Astrocyte of the hippocampus (primary cell): Measurements from ENCODE around the gene TCF7.

Source experiments
- DNase-seq: peaks from one replicate; pipeline ENCODE4 v3.0.0; 2011; ENCODE audit warnings: low read depth, low spot score

Gene TCF7

DNA sequence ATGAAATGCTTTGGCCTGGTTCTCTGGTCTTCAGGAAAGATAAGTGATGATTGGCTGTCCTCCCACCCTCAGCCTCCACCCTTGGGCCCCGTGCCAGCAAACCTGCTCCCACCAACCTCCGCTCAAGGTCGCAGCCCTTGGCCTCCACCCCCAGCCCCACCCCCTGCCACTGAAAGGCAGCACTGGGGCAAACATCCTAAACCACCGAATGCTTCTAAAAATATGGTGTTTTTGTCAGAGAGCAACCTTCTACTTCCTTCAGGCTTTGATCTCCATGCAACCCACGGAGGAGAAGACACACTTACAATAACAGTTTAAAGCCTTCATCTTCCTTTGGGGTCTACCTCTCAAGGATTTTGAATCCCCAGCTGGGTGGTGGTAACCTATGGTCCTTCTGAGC is 24.0 kb upstream of the TCF7 start:
- no peak for DNase-seq

DNA sequence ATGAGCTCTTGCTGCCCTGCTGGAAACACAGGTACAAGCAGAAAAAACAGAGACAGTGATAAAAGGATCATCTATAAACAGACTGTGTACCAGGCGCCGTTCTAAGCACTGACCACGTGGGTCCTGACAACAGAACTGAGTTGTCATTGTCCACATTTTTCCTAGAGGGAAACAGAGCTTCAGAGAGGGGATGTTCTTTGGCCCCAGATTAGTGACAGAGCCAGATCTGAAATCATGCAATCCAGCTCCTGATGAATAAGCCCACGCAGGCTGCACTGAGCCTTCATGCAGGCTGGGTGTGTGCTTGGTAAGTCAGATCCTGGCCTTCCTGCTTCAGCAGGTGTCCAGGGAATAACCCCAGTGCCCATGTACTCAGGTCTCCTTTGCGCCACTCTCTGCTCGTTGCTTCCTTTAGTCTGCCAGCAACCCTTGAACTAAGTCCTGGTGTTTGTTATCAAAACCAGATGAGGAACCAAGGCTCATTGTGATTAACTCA is 22.8 kb upstream of the TCF7 start:
- DNase-seq: no peak

DNA sequence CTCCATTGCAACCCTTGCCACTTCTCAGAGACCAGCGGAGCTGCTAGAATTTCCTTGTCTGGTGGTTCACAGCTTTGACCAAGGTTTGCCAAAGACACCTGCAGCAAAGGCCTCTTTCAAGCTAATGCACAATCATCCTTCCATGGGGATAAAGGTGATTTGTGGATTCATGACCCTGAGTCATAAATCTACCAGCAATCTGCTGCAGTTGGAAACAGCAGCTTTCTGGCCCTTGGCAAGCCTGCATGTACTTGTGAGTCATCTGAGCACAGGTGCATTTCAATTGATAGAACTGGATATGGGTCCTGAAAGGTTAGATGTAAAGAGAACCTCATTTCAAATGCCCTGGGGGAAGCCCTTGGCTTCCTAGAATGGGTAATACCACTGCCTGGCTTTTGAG is 21.6 kb upstream of the TCF7 start:
- DNase-seq: peak; percentile 49

DNA sequence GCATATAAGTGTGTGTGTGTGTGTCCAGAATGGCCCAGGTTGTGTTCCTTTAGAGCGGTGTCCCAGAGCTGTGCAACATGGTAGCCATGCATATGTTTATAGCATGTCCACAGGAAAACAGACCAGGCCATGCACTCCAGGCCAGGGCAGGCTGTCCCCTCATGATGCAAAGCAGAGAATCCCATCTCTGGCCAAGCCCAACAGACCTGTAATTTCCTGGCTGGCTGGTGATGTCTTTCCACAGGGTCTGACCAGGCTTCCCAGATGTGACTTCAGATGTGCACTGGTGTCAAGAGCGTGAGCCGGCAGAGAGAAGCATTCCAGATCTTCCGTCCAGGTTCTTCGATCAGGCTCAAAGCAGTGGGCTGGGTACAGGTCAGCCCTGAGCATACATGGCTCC is 21.1 kb upstream of the TCF7 start:
- no peak for DNase-seq

DNA sequence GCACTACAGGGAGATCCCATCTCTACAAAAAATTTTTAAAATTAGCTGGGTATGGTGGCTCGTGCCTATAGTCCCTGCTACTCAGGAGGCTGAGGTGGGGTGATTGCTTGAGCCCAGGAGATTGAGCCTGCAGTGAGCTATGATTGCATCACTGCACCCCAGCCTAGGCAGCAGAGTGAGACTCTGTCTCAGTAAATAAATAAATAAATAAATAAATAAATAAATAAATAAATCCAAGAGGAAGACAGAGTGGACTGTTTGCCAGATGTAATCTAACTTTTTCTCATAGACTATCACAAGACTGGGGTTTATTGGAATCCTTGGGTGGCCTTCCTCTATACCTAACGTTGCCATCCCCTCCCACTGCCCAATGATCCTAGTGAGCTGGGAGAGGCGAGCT is 19.2 kb upstream of the TCF7 start:
- no peak for DNase-seq

DNA sequence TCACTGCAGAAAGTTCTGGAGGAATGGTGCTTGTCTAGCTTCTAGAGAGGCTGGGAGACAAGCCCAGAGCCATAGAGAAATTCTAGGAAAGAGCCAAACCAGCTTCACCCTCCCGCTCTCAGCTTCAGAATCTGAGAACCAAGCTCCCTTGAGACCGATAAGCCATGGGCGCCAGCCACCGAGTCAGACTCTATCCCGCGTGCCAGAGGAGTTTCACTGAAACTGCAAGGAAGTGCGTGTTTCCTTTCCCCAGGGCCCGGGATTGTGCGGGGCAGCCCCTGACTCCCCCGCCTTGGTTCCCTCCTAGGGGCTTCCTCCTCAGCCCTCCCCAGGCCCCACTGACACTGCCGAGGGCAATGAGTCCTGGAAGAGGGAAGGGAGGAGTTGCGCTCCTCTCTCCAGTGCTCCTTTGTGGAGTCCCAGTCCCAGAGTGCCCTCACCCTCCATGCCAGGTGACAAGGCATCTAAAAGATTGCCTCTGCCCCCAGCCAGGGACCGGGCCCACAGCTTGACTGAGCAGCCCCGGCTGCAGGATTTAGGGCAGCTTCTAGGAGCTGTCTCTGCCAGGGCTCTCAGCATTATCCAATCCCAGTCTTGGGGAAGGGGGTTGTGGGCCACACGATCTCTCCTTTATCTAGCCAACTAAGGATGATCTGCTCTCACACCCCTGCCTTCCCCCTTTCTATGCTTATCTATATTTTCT is 18.4 kb upstream of the TCF7 start:
- DNase-seq: no peak

DNA sequence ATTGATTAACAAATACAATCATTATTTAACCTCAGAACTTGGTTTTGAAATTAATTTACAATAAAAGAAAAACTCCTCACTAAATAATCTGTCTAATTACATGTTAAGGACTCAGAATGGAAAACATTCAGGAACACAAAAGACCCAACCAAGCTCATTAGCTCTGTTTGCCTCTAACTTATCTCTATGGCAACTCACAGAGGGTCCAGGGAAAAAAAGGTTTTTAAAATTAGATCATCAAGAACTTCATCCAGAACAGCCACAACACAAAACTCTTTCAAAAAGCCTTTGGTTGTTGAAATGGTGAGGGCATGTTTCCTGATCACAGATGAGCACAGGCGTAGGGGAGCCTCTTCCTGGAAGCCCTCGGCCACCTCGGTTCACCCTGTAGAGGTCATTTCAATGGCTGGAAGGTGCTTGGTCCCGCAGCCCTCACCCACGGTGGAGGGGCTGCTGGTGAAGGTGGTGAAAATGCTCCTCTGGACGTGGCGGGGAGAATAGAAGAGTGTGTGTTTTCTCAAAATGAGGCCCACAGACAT is 17.2 kb upstream of the TCF7 start:
- DNase-seq: peak; percentile 86

DNA sequence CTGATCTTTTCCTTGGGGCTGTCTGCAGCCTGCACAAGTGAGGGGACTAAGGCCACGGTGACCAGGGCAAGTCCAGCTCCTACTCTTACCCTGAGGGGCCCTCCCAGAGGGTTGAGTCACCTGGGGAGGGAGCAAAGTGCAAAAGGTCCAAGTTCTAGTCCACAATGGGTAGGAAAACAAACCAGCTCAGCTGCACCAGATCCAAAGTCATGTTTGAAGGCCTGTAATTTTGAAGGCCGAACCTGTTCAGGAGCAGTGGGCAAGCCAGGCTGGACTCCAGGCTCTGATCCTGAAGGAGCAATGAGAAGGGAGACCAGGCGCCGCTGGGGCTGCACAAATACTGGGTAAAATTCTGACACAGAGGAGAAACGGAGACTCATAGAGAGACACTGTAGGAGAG is 15.8 kb upstream of the TCF7 start:
- no peak for DNase-seq

DNA sequence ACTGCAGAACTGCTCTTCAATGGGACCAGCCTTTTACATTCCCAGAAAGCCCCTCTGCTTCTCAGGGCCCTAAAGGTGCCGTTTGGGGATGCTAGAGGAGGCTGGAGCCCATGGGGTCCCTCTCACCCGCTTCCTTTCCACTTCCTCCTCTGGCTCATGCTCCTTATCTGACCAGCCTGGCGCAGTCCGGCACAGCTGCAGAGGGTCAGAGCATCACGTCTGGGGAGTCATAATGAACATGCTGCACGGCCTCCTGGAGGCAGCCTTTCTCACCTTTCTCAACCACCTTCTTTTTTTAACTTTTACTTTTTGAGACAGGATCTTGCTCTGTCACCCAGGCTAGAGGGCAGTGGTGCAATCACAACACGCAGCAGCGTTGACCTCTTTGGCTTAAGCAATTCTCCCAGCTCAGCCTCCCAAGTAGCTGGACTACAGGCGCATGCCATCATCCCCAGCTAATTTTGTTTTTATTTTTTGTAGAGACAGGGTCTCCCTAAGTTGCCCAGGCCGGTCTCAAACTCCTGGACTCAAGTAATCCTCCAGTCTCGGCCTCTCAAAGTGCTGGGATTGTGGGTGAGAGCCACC is 15.1 kb upstream of the TCF7 start:
- DNase-seq: no peak

DNA sequence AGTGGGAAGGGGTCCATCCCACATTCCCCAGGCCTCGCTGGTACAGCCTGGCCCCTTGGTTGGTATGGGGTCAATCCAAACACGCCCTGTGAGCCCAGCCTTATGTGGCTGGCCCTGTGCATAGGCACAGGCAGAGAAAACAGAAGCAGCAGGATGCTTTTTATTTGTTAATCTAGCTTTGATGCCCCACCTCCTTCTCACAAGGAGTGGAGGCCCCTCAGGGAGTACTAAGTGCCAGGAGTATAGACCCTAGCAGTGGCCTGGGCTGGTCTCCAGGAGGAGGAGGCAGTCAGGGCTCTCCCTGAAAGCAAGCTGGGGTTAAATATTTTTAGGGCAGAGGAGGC is 14.6 kb upstream of the TCF7 start:
- DNase-seq: no peak

DNA sequence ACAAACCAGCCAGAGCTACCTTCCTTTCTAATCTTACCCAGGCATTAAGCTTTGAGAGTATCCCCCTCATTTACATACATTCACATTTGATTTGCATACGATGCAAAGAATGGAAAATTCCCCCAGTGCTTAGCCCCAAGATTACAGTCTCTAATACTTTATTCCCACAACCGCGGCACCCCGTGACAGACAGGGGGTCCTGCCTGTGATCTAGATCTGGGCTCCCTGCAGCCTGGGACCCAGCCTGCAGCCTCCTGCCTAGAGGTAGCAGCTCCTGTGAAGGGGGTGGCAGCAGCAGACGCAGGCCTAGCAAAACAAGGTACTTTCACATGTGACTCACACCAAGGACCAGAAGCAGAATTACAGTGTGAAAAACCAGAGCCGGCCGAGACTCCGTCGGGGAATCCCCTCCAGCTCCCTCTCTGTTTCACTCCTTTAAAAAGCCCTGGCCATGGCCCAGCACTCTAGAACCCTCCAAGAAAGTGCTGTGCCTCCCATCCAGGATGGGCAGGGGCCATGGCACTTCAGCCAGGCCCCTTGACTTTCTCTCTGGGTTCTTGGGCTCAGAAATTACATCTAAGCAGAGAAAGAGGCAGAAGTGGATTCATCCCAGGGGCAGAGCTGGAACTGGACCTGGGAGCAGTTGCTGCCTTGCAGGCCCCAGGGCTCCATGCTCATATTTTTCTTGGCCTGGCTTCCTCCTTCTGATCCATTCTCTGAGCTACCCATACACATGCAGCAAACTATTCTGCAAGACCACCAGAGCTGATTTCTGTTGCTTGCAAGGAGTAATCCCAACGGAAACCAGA is 14.0 kb upstream of the TCF7 start:
- DNase-seq: peak; percentile 90

DNA sequence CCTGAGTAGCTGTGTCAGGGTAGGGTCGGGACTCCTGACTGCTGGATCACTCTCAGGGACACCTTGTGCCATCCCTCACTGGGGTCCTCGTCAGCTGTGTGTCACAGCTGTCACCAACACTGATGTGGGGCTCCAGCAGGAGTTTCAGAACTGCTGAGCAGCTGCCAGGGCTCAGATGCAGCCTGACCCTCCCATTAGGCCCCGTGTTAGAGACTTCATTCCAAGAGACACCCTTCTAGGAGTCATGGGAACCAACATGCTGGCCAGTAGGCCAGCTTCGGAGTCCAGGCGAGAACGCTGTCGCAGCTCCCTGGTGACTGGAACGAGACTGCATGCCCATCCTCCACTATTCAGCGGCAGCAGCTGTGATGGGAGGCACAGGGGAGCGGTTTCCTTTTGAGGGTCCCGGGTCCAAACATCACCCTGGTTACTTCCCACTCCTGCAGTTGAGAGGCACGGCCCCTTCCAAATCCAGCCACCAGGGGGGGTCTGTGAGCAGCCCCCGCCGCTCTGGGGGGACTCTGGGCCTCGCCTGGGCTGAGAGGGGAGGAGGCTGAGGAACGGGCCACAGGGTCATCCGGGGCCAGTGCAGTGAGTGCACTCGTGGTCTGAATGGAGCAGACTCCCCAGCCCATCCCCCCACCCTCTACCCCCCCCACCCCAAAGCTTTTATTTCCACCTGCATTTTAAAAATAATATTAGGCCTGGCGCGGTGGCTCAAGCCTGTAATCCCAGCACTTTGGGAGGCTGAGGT is 12.6 kb upstream of the TCF7 start:
- DNase-seq: peak; percentile 59

DNA sequence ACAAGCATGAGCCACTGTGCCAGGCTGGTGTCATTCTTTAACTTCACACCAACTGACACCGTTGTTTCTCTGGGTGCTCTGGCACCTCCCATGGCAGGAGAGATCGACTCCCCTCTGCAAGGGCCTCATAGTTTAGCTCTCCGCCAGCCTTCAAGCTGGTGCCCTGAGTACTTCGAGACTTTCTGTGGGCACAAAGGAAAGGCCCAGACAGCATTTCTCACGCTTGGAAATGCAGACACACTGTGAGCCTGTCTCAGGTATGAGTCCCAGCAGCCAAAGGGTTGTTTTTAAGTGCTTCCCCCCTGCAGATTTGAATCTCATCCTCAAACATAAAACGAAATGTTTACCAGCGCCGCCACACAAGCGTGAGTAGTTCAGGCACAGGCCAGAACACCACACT is 11.1 kb upstream of the TCF7 start:
- DNase-seq: no peak

DNA sequence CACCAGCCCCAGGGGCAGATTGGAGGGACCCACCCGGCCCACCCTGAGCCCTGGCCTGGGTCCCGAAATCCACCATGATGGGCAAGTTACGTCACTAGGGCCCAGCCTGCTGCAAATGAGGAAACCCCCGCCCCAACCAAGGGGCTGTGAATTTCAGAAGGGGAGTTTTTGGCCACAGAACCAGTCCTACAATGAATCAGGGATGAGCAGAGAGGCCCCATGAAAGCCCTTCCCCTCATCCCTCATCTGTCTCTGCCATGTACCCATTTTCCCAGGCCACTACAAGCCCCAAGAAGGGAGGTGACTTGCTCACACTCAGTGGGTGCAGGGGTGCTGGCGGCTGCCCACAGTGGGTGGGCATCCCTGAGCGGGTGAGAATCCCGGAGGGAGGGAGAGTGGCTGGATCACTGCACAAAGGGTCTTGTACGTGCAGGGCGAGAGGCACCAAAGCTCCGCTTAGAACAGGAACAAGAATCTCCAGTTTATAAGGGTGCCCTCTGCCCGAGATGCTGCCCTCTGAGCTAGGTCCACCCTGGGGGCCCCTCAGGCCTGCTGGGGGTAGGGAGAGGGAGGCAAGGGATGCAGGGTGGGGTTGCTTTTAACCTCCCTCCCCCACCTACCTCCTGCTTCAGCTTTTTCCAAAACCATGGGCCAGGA is 10.4 kb upstream of the TCF7 start:
- no peak for DNase-seq

DNA sequence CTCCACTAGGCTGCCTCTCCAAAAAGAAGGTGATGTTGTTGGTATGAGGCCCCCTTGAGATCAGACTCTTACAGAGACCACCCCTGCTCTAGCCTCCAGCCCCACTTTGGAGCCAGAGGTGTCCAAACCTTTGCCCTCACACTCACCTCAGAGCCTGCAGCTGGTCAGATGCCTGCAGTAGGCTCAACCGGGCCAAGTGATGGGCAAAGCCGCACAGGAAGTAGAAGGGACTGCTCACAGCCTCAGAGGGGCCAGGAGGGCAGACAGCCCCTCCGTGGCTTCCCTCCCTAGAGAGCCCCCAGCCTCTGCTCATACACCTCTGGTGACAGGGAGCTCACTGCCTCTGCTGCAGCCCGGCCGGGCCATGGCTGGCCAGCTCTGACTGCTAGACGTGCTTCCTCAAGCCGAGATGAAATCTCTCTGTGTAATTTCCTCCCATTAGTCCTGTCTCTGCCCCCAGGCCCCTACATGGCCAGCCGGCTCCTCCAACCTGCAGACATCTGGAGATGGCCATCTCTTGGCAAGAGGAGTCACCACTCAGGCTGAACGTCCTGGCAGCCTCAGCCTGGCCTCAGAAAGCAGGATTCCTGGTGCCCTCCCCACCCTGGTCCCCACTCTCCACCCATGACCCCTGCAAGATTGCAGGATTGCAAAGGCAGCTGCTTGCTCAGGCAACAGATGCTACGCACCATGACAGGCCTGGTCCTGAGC is 7.3 kb upstream of the TCF7 start:
- DNase-seq: no peak

DNA sequence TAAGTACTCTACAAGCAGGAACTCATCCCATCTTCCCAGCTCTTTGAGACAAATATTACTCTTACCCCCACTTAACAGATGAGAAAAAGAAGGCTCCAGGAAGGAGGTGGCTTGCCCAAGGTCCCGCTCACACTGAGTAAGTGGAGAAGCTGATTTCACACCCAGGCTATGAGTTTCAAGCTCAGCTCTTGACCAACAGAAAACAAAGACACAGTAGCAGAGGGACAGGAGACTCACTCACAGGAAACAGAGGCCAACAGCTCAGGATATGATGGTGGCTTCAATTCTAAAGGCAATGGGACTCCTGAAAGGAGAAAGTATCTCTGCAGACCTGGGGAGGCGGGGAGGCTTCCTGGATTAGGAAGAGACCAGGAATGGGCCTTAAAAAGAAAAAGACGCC is 6.7 kb upstream of the TCF7 start:
- DNase-seq: no peak

DNA sequence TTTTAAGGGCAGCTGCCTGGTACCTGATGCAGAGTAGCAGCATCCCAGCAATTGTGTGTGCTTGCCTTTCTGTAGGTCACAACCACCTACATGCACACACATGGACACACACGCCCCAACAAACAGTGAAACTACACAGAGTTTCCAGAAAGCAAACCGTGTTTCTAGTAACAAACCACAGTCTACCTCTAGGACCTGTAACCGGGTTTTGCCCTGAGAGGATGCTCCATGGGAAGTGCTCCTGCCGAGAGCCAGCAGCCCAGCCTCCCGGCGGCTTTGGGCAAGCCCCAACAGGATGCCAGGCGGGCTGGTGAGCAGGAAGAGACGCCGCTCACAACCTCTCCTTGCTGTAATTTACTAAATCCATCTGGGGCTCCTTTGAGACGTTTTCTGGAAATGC is 4.1 kb upstream of the TCF7 start:
- DNase-seq: no peak

DNA sequence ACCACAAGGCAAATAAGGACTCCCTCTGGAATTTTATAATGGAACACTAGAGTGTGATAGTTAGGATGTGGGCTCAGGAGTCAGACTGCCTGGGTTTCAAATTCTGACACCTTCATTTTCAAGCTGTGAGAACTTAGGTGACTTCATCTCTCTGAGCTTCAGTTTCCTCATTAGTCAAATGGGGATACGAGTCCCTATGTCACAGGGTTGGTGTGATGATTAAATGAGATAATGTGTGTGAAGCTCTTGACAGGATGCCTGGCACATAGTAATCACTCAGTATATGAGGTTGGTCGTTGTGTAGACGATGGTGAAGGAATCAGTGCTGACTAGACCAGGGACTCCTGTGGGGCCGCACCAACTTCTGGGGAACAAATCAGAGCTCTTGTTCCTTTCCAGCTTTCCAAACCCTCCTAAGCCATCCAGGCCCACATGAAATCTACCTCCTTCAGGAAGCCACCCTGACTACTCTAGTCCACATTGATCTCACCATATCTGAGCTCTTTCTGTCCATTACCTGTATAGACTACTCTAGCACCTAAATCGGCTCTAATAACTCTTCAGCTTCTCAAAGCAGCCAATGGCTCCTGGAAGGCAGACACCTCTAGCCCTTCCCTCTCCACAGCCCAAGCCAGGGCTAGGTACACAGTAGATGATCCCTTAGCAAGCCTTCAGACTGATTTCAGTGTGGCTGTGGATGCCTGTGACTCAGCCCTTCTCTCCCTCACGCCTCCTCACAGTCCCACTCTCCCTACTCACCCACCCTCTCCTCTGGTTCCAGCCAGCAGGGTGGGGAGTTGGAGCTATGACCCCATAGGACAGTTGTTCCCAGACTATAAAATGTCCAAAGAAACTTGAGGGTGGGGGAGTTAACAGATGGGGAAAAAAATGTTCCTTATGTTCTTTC is 2.5 kb upstream of the TCF7 start:
- DNase-seq: peak; percentile 59

DNA sequence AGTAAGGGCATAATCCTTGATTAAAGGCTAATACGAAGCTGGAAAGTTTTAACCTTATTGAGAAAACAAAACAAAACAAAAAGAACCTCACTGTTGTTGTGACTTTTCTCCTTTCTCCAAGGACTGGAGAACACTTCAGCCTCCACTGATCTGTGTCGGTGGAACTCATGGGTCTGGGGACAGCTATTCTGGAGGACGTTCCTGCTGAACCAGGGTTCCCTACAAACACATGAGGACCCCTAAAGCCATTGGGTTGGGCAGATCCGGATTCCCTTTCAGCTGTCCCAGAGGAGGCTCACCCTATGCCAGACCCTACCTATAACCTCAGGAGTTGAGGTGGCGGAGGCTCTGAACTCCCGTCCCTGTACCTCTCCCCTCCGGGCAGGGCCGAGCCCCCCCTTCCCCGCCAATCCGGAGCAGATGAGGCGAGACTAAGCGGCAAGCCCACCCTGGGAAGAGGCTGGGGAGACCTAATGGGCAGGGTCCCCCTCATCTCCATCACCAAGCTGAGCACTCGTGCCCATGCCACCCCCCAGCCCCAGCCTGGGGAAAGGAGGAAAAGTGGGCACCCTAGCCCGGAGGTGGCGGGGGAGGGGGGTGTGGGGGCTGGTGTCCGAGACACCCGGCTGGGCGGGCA is 1.6 kb upstream of the TCF7 start:
- no peak for DNase-seq
